ENCODE results near the gene ZNF787.
"Not testable (repeated sequence)": the region's sequence is repeated elsewhere in the genome, so short reads cannot be mapped to it uniquely, and the experiment has no call there.

The ZNF787 gene

DNA sequence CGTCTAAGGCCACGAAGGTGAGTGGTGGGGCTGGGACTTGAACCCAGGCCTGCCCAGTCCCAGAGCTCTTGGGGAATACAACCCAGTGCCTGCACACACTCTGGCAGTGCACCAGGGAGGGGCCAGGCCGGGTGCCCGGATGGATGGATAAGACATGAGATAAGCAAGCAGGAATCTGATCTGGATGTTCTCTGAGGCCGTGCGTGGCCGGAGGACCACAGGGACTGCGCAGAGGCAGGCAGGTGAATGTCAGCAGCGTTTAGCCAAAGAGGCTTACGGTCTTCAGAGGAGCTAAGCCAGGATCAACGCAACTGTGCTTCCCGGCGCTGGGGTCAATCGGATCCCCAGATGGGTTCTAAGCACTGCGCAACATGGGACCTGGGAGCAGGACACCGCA, 1.5 kb downstream of the ZNF787 start:
- DNase-seq, result no peak

DNA sequence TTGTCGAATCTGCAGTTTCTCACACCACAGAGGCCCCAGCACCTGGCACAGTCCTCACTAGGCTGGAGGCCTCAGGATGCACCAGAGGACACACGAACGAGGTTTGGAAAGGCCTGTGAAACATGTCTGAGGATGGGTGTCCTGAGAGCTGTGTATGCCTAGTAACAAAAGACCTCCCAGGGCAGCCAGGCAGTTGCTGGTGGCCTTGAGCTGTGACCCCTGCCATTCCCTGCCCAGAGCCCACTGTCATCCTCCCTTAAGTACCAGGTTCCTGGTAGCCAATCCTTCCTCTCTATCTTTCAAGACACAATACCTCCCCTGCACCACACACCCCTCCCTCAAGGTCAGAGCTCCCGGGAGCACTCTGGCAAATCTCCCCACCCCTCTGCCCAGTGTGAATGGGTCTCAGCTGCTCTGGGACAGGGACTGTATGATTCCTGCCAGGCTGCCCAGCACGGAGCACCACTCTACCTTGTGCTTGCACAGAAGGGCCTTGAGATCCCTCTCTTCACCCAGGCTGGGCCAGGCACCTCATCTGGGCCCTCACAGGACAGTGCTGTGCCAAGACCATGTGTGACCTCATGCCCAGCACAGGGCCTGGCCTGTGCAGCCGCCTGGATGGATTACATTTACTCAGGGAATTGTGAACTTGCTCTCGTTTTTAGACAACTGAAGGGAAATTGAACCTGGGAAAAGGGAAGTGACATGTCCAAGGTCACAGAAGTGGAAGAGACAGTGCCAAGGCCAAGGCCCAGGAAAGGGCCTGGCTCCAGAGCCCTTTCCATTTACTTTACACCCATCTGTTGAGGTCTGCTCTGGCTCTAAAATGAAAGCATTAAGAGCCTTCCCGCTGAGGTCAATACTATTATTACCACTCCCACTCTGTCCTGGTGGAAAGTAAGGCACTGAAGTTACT, 2.2 kb downstream of the ZNF787 start:
- no peak for DNase-seq

DNA sequence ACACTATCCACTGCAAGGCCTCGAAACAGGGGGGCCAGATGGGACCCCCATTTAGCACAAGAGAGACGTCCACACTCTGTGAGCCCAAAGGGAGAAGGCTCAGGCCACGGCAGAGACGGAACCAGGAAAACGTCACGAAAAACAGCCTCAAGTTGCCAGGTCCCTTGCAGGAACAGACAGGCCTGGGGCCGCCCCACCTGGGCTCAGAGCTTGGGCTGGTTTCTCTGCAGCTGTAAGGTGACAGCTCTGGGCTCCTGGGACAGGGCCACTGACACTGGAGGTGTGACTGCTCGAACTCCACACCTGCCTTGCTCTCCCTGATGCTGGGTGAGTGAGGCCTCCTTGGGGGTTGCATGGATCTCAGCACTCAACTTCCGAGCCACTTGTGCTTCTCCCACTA, 3.2 kb downstream of the ZNF787 start:
- no peak for DNase-seq

DNA sequence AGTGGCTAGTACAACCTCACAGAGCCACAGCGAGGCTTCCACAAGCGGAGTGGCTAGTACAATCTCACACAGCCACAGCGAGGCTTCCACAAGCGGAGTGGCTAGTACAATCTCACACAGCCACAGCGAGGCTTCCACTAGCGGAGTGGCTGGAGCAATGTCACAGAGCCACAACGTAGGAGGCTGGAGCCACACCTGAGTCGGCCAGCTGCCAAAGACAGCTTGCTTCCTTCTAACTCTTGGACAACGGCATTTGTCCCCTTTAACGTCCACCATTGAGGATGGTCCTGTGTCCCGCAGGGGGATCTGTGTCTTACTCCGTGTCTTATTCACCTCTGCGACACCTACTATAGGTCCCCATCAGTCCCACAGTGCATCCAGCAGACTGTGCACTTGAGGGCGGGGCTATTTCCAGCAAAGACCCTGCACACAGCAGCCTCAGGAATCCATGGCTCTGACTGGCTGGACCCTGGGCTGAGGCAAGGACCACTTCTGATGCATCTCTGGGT, 3.7 kb downstream of the ZNF787 start:
- no peak for DNase-seq

DNA sequence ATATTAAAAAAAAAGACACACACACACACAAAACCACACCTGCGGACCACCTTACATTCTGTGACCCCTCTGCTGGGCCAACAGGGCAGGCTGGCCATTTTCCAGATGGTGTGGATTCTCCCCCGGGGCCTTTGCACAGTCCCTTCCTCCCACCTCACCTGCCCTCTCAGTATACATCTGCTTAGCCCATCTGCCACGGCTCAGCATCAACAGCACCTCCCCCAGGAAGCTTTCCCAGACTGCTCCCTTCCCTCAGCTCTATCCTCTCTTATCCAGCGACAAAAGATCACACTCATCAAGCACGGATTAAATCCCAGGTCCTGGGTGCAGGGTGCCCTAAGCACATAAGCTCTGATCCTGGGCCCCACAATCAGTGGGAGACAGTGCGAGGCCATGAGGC, 4.5 kb downstream of the ZNF787 start:
- DNase-seq, result no peak

DNA sequence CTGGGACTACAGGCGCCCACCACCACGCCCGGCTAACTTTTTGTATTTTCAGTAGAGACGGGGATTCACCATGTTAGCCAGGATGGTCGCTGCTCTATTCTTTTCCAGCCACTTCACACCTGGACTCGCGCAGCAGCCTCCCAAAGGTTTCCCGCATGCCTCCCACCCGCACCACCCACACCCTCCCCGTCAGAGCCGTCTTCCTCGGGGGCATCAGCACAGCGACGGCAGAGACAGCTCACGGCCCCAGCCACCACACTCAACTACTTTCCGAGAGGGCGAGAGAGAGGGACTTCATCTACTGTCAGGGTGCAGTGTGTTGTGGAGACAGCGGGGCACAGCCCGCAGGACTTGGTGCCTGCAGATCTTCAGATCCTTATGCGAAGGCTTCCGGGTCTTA, 5.6 kb downstream of the ZNF787 start:
- DNase-seq, result no peak

DNA sequence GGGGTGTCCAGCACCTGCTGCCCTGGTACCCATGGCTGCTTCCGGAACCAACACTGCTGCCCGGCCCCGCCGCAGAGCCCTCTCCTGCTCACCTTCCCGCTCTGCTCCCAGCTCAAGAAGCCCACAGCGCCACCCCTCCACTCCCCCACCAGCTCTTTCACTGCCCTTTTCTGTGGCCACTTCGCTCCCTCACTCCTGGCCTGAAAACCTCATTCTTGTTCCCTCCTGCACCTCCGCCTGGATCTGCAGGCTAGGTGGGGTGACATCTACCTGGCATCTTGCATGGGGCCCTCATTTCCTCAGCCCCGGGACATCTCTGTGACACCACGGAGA, 6.4 kb downstream of the ZNF787 start:
- no peak for DNase-seq

DNA sequence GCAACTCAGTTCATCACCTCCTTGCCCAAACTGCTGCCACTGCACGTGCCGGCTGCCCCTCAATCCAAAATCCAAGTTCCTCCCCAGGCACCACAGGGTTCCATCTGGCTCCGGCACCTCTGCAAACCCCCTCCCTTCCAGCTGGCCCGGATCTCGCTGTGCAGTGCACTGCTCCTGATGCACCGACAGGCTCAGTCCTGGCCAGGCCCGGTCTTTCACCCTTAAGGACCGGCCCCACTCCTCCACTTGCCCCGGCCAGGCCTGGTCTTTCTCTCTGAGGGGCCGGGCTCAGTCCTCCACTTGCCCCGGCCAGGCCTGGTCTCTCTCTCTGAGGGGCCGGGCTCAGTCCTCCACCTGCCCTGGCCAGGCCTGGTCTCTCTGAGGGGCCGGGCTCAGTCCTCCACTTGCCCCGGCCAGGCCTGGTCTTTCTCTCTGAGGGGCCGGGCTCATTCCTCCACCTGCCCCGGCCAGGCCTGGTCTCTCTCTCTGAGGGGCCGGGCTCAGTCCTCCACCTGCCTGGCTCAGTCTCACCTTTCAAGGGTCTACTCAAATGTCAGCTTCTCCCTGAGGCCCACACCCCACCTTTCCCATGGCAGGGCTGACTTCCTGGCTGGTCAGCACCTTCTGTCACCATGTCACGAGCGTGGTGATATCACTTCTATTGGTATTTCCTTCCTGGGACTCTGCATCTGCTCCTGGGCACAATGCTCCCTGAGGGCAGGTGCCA, 6.9 kb downstream of the ZNF787 start:
- no peak for DNase-seq

DNA sequence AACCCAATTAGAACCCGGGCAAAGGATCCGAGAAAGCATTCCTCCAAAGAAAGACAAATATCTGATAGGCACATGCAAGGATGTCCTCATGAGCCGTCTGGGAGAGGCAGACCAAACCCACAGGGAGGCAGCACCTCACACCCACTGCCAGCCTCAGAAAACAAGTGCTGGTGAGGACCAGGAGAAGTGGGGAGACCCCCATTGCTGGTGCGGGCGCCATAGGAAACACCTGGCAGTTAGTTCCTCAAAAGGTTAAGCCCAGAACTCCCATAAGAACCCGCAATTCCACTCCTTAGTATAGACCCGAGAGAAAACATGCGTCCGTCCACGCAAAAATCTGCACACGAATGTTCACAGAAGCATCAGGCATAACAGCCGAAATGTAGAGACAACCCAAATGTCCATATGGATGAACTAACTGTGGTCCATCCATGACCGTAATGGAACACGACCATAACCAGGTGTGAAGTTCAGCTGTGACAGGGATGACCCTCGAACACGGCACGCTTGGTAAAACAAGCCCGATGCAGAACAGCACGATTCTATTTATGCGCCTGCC, 7.9 kb downstream of the ZNF787 start:
- DNase-seq, result no peak

DNA sequence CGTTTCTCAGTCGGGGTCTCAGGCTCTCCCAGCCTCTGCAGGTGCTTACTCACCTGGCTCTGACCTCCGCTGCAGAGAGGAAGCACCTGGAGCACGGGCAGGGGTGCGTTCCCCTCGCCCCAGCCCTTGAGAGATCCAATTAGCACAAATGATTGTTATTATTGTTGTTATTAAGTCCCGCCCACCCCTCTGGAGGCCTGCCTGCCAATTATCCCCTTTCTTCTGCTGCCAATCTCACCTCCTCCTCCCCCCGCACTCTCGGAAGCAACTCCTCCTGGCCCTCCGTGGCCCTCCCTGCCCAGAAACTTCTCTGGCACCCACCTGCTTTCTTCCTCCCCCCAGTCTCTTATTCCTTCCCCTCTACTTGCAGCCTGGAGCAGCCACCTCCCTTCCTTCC, 8.8 kb downstream of the ZNF787 start:
- no peak for DNase-seq

DNA sequence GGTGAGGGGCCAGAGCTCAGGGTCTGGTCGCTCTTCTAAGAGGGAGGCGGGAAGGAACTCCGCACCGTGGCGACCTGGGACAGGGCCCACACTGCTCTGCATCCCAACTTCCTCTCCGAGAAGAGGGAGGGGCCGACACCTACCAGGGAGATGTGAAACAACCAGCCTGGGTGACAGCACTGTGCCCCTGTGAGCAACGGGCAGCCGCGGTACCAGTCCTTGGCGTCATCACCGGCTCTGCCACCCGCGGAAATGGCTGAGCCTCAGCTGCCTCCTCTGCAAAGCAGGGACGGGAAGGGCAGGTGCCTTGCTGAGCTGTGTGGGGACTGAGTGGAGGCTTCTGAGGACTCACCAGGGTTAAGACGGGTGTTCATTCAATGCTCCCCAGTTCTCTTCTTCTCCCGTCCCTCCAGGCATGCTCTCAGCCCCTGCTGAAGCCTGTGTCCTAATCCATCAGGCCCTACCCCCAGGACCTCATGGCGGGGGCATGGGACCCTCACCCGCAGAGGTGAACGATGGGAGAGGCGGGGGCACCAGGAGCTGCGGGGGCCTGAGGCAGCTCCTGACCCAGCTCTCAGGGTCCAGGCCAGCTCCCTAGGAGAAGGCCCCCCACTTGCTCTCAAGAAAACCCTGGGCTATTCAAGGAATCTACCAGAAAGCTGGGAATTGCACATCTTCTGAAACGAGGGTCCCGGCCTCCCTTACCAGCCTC, 9.3 kb downstream of the ZNF787 start:
- DNase-seq, result peak; percentile 41

DNA sequence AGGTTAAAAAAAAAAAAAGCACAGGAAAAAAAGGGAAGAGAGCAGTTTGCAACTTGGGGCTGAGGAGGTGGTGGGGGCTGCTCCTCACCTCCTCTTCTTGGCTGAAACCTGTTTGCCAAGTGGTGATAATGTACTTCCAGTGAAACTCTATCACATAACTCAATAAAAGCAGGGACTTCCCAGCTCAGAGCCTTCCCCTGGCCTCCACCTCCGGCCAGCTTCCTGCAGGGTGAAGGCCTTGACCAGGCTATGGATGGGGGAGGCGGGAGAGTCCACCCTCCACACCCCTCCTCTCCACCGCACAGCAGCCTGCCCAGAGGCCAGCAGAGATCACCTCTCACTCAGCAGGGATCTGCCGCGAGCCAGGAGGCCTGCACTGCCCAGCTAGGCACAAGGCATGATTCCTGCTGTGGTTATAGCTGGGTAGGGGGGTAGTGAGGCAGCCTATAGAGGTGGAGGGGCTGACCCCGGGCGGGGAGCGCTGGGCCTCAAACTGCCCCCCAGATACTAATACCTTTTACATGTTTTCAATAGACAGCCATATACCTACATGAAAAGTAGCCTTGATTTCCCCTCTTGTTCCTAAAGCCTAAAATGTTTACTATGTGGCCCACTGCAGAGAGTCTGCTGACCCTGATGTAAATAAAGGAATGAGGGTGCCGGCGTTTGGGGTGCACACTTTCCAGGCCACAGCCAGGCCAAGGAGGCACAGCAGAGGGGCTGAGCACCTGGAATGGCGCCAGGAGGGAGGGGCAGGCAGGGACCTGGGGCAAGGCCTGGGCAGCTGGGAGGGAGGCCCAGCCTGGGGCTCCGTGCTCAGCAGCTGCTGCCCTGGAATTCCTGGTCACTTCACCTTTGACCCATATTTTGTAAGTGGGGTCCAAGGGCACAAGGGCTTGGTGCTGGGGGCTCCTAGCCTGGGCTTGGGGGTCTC, 10.3 kb downstream of the ZNF787 start:
- no peak for DNase-seq

DNA sequence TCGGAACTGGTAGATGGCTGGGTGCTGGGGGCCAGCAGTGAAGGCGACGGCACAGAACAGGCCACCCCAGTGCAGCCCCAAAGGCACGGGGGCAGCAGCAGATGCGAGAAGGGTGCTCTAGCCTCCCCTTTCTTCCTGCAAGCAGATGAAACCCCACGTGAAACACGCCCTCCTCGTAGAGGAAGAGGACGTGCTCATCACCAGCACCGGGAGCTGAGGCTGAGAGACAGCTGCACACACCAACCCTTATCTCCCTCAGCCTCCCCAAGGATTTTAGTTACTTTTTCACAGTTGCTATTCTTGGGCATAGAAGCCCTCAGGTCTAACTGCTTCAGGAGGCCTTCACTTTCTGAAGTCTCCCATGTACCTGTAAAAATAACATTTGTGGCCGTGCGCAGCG, 11.9 kb downstream of the ZNF787 start:
- DNase-seq, result no peak

DNA sequence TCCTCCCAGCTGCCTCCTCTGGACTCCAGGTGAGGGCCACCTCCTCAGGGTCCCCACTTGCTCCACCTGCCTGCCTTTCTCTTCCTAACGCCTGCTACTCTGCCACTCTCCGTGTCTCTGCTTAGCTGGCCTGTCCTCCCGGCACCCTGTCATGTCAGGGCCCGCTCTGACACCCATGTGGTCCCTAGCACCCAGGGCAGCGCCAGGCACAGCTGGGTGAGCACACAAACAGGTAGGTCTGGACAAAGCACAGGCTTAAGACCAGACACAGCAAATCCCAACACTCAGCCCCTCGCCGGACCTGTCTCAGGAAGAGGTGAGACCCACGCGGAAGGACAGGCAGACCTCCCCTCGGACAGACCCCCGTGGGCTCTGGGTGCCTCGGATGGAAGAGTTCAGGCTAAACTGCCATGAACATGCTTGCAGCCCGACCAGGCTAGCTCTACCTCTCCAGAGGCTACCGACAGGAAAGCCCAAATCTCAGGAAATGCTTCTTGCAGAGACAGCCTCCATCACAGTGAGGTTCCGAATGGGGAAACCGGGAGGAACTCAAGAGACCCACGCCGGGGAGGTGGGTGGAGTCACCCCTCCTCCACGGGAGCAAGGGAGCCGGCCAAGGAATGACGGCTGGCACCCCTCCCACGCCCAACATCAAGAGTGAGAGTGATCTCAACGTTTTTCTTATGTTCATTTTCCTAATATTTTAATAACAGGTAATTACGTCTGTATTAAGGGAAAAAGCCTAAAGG, 12.5 kb downstream of the ZNF787 start:
- no peak for DNase-seq

DNA sequence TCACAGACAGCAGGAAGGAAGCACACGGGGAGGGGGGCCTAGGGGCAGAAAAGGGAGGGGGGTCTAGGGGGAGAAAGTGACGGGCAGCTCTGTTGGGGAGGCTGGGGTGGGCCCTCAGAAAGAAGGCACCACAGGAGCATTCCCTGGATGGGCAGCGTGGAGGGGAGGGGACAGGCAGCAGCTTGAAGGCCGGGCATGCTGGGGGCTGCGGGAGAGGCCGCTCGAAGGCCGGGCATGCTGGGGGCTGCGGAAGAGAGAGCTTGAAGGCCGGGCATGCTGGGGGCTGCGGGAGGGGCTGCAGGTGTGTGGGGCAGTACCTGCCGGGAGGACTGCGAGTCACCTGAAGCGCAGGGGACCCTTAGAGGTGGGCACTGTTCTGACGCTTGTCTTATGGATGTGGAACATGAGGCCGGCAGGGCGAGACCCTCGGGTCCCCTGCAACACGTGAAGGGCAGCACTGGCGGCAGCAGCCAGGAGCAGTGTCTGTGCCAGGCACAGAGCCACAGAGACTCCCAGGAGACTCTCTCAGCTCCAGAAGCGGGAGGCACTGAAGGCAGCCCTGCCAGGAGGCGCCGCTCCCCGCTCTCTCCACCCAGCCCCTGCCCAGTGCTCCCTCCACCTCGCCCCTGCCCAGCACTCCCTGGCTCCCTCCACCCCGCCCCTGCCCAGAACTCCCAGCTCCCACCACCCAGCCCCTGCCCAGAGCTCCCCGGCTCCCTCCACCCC, 13.3 kb downstream of the ZNF787 start:
- no peak for DNase-seq

DNA sequence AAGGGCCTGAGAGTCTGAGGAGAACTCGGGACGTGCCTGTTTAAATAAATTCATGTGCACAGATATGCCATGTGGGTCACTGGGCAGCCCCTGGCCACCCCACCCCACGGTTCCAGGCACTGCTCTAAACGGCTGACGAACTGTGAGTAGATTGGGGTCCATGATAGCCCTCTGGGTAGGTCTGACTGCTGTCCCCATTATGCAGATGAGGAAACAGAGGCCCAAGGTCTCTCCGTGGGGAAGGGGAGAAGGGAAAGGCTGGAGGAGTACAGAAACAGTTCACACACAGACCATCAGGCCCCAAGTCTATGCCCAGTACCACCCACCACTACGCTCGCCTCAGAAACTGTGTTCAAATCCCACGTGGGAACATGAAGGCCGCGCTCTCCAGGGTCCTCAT, 14.1 kb downstream of the ZNF787 start:
- DNase-seq, result no peak

DNA sequence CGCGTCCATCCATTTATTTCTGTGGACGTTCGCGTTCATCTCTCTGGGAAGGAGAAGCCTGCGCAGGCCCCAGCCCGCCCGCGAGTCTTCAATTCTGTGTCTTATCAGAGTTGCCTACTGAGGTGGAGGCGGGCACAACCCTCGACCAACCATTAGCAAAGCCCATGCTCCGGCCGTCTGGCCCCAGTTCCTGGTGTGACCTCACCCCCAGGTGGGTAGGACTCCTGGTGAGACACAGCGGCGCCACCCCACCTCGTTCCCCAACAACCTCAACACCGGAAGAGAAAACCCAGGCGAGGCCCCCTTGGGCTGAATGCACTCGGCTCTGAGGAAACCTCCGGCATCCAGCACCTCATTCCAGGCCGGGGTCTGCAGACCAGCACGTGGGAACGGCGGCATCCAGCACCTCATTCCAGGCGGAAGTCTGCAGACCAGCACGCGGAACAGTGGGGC, 14.7 kb downstream of the ZNF787 start:
- DNase-seq, result no peak

DNA sequence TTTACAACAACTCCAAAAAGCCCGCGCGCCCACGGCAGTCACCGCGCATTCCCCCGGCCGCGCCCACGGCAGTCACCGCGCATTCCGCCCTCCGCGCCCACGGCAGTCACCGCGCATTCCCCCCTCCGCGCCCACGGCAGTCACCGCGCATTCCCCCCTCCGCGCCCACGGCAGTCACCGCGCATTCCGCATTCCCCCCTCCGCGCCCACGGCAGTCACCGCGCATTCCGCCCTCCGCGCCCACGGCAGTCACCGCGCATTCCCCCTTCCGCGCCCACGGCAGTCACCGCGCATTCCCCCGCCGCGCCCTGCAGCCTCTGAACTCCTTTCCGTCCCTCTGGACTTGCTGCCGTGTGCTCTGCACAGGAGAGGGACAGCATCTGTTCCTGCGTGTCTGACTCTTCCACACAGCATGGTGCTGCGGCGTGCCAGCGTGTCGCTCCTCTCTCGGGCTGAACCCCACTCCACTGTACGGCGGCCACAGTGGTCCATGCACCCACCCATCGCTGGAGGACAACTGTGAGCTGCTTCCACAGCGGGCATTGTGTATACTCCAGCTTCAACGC, 15.2 kb downstream of the ZNF787 start:
- not testable (repeated sequence) for DNase-seq

DNA sequence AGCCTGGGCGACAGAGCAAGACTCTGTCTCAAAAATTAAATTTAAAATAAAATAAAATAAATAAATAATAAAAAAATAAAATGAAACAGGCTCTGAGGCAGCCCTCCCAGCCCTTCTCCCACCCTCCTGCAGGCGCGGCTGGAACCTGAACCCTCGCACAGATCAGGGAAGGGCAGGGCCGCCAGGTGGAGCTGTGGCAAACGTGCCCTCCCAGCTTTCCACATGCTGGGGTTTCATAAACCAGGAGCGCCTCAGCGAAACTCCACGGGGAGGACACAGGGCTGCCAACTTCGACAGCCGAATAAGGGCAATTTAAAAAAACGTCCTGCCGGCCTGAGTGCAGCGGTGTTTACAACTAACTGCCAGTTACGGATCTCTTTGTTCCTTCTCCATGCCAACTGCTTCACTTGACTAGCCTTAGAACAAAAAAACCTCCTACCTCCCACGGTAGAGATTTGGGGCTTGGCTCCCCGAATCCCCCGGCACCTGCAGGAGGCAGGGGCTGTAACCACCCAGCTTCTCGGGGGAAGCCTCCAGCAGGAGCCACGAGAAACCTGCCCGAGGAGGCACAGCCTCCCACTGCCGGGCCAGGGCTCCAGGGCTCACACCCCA, 15.9 kb downstream of the ZNF787 start:
- DNase-seq, result peak; percentile 43

DNA sequence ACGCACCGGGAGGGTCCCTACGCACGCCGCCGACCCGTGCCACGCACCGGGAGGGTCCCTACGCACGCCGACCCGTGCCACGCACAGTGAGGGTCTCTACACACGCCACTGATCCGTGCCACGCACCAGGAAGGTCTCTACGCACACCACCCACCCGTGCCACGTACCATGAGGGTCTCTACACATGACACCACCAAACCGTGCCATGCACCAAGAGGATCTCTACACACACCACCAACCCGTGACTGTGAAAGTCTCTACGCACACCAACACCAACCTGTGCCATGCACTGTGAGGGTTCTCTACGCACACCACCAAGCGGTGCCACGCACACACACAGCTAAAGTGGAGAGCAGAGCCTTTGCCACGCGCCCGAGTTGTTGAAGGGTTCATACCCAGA, 16.7 kb downstream of the ZNF787 start:
- no peak for DNase-seq

Data from activated gamma-delta T cell treated with Interleukin-2 at 50 U/mL for 16 hours (primary cell).